ENCODE data around the gene KIF16B. TPM values are rescaled to one million over a fixed set of nuclear protein-coding genes. Genes with fewer than 3 reads are reported as not detected.

KIF16B gene
- total RNA-seq, 4 donors from 2014 or later: 8.7 to 20.6 (median 16.6) TPM

- H3K9me3 ChIP-seq: no peaks in the 10 kb centered on the region
- H3K4me1 ChIP-seq: no peaks in the 10 kb centered on the region
- no peaks in the 10 kb centered on the region for H3K27me3 ChIP-seq
- no peak overlapping the region for H3K4me3 ChIP-seq
- no peak for TF ChIP-seq POLR2A (IDR thresholded peaks at IDR 0.05)
- no peak for TF ChIP-seq CTCF (IDR thresholded peaks at IDR 0.05)
- no peak for DNase-seq
- H3K27ac ChIP-seq: no peak overlapping the region
- no peaks in the 10 kb centered on the region for H3K36me3 ChIP-seq
- intact Hi-C loops (cut with DNase I; ENCODE audit: low total_unique reads): no loop called here
These were observed 162.6 kb downstream of the KIF16B start for GRCh38 chr20:16410626-16411025.

GRCh38 chr20:16408981-16409380, 164.3 kb downstream of the KIF16B start:
- intact Hi-C loops (cut with DNase I; ENCODE audit: low total_unique reads): no loop called here

GRCh38 chr20:16407251-16408067, 165.8 kb downstream of the KIF16B start:
- intact Hi-C loops (cut with DNase I; ENCODE audit: low total_unique reads): no loop called here
- Histone ChIP-seq H3K27me3 (no peaks in the 10 kb centered on the region), H3K36me3 (no peaks in the 10 kb centered on the region), H3K4me1 (no peaks in the 10 kb centered on the region), H3K9me3 (no peaks in the 10 kb centered on the region), H3K4me3 (no peak overlapping the region), H3K27ac (no peak overlapping the region)
- DNase-seq: no peak
- TF ChIP-seq POLR2A (IDR thresholded peaks at IDR 0.05): no peak
- no peak for TF ChIP-seq CTCF (IDR thresholded peaks at IDR 0.05)

More at GRCh38 chr20:16408981-16409380, 164.3 kb downstream of the KIF16B start:
- Histone ChIP-seq H3K4me3 (no peak overlapping the region), H3K27ac (no peak overlapping the region), H3K4me1 (no peaks in the 10 kb centered on the region), H3K9me3 (no peaks in the 10 kb centered on the region), H3K27me3 (no peaks in the 10 kb centered on the region), H3K36me3 (no peaks in the 10 kb centered on the region)
- TF ChIP-seq POLR2A (IDR thresholded peaks at IDR 0.05): no peak
- no peak for DNase-seq

GRCh38 chr20:16405254-16405653, 168.0 kb downstream of the KIF16B start:
- intact Hi-C loops (cut with DNase I; ENCODE audit: low total_unique reads): no loop called here
- Histone ChIP-seq H3K27ac (no peak overlapping the region), H3K27me3 (no peaks in the 10 kb centered on the region), H3K4me1 (no peaks in the 10 kb centered on the region), H3K9me3 (no peaks in the 10 kb centered on the region), H3K36me3 (no peaks in the 10 kb centered on the region), H3K4me3 (no peak overlapping the region)
- DNase-seq: no peak
- TF ChIP-seq POLR2A (IDR thresholded peaks at IDR 0.05) (no peak), CTCF (IDR thresholded peaks at IDR 0.05) (no peak)

- intact Hi-C loops (cut with DNase I; ENCODE audit: low total_unique reads): no loop called here
- no peak overlapping the region for H3K4me3 ChIP-seq
- no peaks in the 10 kb centered on the region for H3K9me3 ChIP-seq
- TF ChIP-seq CTCF (IDR thresholded peaks at IDR 0.05): no peak
- no peak for TF ChIP-seq POLR2A (IDR thresholded peaks at IDR 0.05)
- no peak for DNase-seq
- no peaks in the 10 kb centered on the region for H3K4me1 ChIP-seq
- no peaks in the 10 kb centered on the region for H3K36me3 ChIP-seq
- no peak overlapping the region for H3K27ac ChIP-seq
- H3K27me3 ChIP-seq: no peaks in the 10 kb centered on the region
These were observed 168.6 kb downstream of the KIF16B start for GRCh38 chr20:16404640-16405039.

Measured in uterus (tissue), 4 donors.